Esophagus muscularis mucosa (tissue), 4 donors: ENCODE data around the gene CCNA2.

Experiments used
- CTCF ChIP-seq, 3 experiments: fragments of 200-600 bp in 2 of 3; fragments of 450-650 bp in 1 of 3; sonication (generic) in 2 of 3; IDR thresholded peaks; one replicate each; pipeline ENCODE4 v1.5.1; 2017 to 2019; ENCODE audit warnings: antibody characterized with exemption in 3 of 3, mild to moderate bottlenecking in 2 of 3, moderate library complexity in 1 of 3
- EP300 ChIP-seq: sonication (generic); formaldehyde crosslinking; IDR thresholded peaks from one replicate; pipeline ENCODE4 v1.6.1; 2017; ENCODE audit warnings: antibody characterized with exemption
- POLR2A ChIP-seq: fragments of 450-650 bp; IDR thresholded peaks from one replicate; pipeline ENCODE4 v1.6.1; 2017; ENCODE audit warnings: antibody characterized with exemption, moderate library complexity, mild to moderate bottlenecking, low read depth

- TF ChIP-seq POLR2A (no peak), EP300 (no peak), CTCF (IDR thresholded peaks at IDR 0.05) (no peak)
These were observed 51.8 kb downstream of the CCNA2 start for GRCh38 chr4:121771869-121772268.
